PC-3 (cell line): ENCODE data around the gene ARHGAP5.

Experiments
- CTCF ChIP-seq: fragments of 300-600 bp; sonication (generic); conservative IDR thresholded peaks from 2 replicates; pipeline ENCODE4 v1.5.1; 2017; ENCODE audit warnings: antibody characterized with exemption, low read depth, mild to moderate bottlenecking, low read length
- EZH2 ChIP-seq: fragments of 300-600 bp; sonication (generic); IDR thresholded peaks from one replicate; pipeline ENCODE4 v1.6.1; 2017; ENCODE audit warnings: antibody characterized with exemption, mild to moderate bottlenecking, low read length; ENCODE audit not compliant: unreplicated experiment

GRCh38 chr14:32090686-32091085 is 13.6 kb downstream of the ARHGAP5 start:
- TF ChIP-seq EZH2, result no peak
- TF ChIP-seq CTCF, result no peak
